DND-41 (cell line): ENCODE results near the gene POLD2.

Experiments
- ATAC-seq: fragments of 200-7000 bp; cut with Tn5 transposase; 3 replicates; pipeline ENCODE4 v1.9.1; 2021; ENCODE audit warnings: low read depth; ENCODE audit not compliant: insufficient read depth
- DNase-seq: peaks from one replicate; pipeline ENCODE4 v3.0.0-alpha.2; 2020
- H2AFZ ChIP-seq: 2 replicates; pipeline ENCODE4 v1.6.0; 2012; ENCODE audit warnings: low read depth, low read length
- H3K27ac ChIP-seq: 2 replicates; pipeline ENCODE4 v1.5.1; 2012; ENCODE audit warnings: low read length, inconsistent platforms
- H3K27me3 ChIP-seq: fragments of 200-600 bp; sonication (generic); 2 replicates; pipeline ENCODE4 v1.6.0; 2012; ENCODE audit warnings: low read length, mild to moderate bottlenecking, inconsistent platforms; ENCODE audit not compliant: insufficient read depth, poor library complexity
- H3K36me3 ChIP-seq: 2 replicates; pipeline ENCODE4 v1.5.1; 2012; ENCODE audit warnings: low read length, inconsistent platforms; ENCODE audit not compliant: insufficient read depth
- H3K4me1 ChIP-seq: 2 replicates; pipeline ENCODE4 v1.5.1; 2012; ENCODE audit warnings: mild to moderate bottlenecking, low read length; ENCODE audit not compliant: insufficient read depth
- H3K4me2 ChIP-seq: 2 replicates; pipeline ENCODE4 v1.6.0; 2012; ENCODE audit warnings: mild to moderate bottlenecking, moderate library complexity, low read length, inconsistent platforms; ENCODE audit not compliant: insufficient read depth
- H3K4me3 ChIP-seq, 2 experiments: fragments of 200-600 bp in 1 of 2; shearing (Covaris generic) in 1 of 2; 2 replicates each; pipeline ENCODE4 v1.5.1; 2012 to 2016; ENCODE audit warnings: inconsistent platforms in 2 of 2, low read length in 2 of 2, mild to moderate bottlenecking in 2 of 2, low read depth in 1 of 2, moderate library complexity in 1 of 2
- H3K79me2 ChIP-seq: 2 replicates; pipeline ENCODE4 v1.6.0; 2012; ENCODE audit warnings: low read length, inconsistent platforms; ENCODE audit not compliant: insufficient read depth
- H3K9ac ChIP-seq: 2 replicates; pipeline ENCODE4 v1.6.0; 2012; ENCODE audit warnings: low read depth, mild to moderate bottlenecking, inconsistent platforms, low read length, moderate library complexity
- H3K9me3 ChIP-seq: 2 replicates; pipeline ENCODE4 v1.5.1; 2012; ENCODE audit warnings: low read length, moderate library complexity, mild to moderate bottlenecking, inconsistent platforms; ENCODE audit not compliant: insufficient read depth, severe bottlenecking
- H4K20me1 ChIP-seq: 2 replicates; pipeline ENCODE4 v1.6.0; 2012; ENCODE audit warnings: low read length; ENCODE audit not compliant: insufficient read depth
- CTCF ChIP-seq: IDR thresholded peaks from 2 replicates; pipeline ENCODE4 v1.5.1; 2012; ENCODE audit warnings: borderline replicate concordance, low read length, moderate library complexity, mild to moderate bottlenecking; ENCODE audit not compliant: poor library complexity, severe bottlenecking; ENCODE audit errors: extremely low read depth
- EZH2 ChIP-seq: IDR thresholded peaks from 3 replicates; pipeline ENCODE4 v1.6.1; 2012; ENCODE audit warnings: borderline replicate concordance, low read depth, mild to moderate bottlenecking, moderate library complexity, low read length, inconsistent platforms; ENCODE audit not compliant: severe bottlenecking

Gene POLD2

GRCh38 chr7:44093102-44093641 lies 30.2 kb downstream of the POLD2 start:
- Histone ChIP-seq H3K9ac (no peak overlapping the region), H4K20me1 (no peaks in the 10 kb centered on the region), H3K4me3 (no peak overlapping the region), H2AFZ (no peak overlapping the region), H3K9me3 (peaks cover 3% of the 10 kb centered on the region), H3K4me2 (no peak overlapping the region), H3K27me3 (no peaks in the 10 kb centered on the region), H3K36me3 (no peaks in the 10 kb centered on the region), H3K79me2 (no peaks in the 10 kb centered on the region), H3K4me1 (peaks cover 51% of the 10 kb centered on the region), H3K27ac (peak overlapping the region; percentile 60)
- ATAC-seq (no peak), DNase-seq (peak; percentile 44)
- TF ChIP-seq CTCF (no peak), EZH2 (no peak)

DNA sequence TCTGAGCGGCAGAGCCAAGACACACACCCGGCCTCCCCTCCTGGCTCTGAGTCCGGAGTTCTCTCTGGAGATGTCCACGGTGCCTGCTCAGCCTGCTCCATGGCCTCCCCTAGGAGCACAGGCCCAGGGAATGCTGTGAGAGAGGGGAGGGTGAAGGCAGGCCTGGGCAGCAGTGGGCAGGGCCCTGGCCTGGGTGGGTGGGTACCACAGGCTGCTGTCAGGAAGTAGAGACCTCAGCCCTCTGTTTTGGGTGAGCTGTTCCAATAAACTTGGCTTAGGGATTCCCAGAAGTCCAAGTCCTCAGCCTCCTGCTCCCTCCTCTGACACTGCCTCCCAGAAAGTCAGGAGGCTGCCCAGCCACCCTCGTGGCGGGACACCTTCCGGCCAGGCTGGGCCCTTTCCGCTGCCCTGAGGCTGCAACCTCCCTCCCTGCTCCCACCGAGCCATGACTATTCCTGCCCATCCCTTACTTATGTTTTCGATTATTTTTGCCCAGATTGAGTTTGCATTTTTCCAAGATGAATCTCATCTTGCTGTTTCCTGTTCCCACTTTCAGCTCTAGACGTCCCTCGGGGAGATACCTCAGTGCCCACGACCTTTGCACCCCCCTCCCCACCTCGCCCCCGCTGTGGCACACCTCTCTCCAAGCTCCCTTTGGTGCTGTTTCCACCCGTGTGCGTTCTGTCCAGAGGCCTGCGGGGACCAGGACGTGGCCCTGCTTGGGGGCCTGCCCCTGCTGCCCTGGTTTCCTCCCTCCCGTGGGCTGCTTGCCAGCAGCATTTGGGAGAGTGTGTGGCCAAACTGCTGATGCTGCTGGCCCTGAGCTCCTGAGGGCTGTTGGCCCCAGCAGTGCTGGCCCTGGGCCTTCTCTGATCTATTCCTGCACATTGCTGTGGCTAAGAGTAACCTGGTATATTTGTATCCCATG lies 35.2 kb downstream of the POLD2 start:
- Histone ChIP-seq H3K4me2 (no peak overlapping the region), H4K20me1 (no peaks in the 10 kb centered on the region), H3K79me2 (no peaks in the 10 kb centered on the region), H3K36me3 (no peaks in the 10 kb centered on the region), H3K27ac (peak overlapping the region; percentile 53), H3K4me1 (peaks cover 24% of the 10 kb centered on the region), H3K4me3 (no peak overlapping the region), H3K9ac (no peak overlapping the region), H3K27me3 (no peaks in the 10 kb centered on the region), H3K9me3 (peaks cover under 1% of the 10 kb centered on the region), H2AFZ (no peak overlapping the region)
- TF ChIP-seq CTCF (no peak), EZH2 (no peak)
- peak; percentile 17; the same call in 1 of the 3 replicates for ATAC-seq
- no peak for DNase-seq

- H3K79me2 ChIP-seq = peaks cover 6% of the 10 kb centered on the region
- no peak overlapping the region for H3K27ac ChIP-seq
- ATAC-seq (no peak), DNase-seq (no peak)
- no peaks in the 10 kb centered on the region for H3K9me3 ChIP-seq
- no peaks in the 10 kb centered on the region for H4K20me1 ChIP-seq
- H2AFZ ChIP-seq = no peak overlapping the region
- H3K9ac ChIP-seq = no peak overlapping the region
- TF ChIP-seq CTCF (no peak), EZH2 (no peak)
- H3K36me3 ChIP-seq = no peaks in the 10 kb centered on the region; the same call in 1 of the 2 replicates
- no peak overlapping the region for H3K4me3 ChIP-seq
- H3K4me1 ChIP-seq = peaks cover 26% of the 10 kb centered on the region
- H3K4me2 ChIP-seq = no peak overlapping the region
- no peaks in the 10 kb centered on the region for H3K27me3 ChIP-seq
Observed at GRCh38 chr7:44086627-44087026, 36.7 kb downstream of the POLD2 start.
